Astrocyte of the spinal cord (primary cell): ENCODE results near the gene CYLC2.

Experiments
- DNase-seq: peaks from one replicate; pipeline ENCODE4 v3.0.0; 2011; ENCODE audit warnings: low read depth, low spot score
- H3K4me3 ChIP-seq: 2 replicates; pipeline ENCODE4 v1.5.1; 2011; ENCODE audit warnings: low read depth, mild to moderate bottlenecking, low read length, moderate library complexity
- CTCF ChIP-seq: IDR thresholded peaks from 2 replicates; pipeline ENCODE4 v1.5.1; 2012; ENCODE audit warnings: low read depth, mild to moderate bottlenecking, low read length, inconsistent platforms
- in situ Hi-C: cut with HindIII; loops from 2 replicates; pipeline ENCODE4 v1.10.0; 2017; ENCODE audit warnings: low sequenced_read_pairs

CYLC2 gene

GRCh38 chr9:102985162-102985895, 9.8 kb upstream of the CYLC2 start:
- TF ChIP-seq CTCF = no peak
- no peak overlapping the region for H3K4me3 ChIP-seq
- no peak for DNase-seq
- in situ Hi-C loops = no loop called here

GRCh38 chr9:102986425-102986824, 8.7 kb upstream of the CYLC2 start:
- no peak for DNase-seq
- no peak for TF ChIP-seq CTCF
- H3K4me3 ChIP-seq = no peak overlapping the region
- in situ Hi-C loops = no loop called here

- no peak for DNase-seq
- in situ Hi-C loops = no loop called here
- no peak overlapping the region for H3K4me3 ChIP-seq
These were observed 8.6 kb downstream of the CYLC2 start for GRCh38 chr9:103003689-103004088.

GRCh38 chr9:103014242-103014641, 19.1 kb downstream of the CYLC2 start:
- no peak for TF ChIP-seq CTCF
- H3K4me3 ChIP-seq = no peak overlapping the region
- no peak for DNase-seq
- in situ Hi-C loops = no loop called here

More at GRCh38 chr9:103003689-103004088, 8.6 kb downstream of the CYLC2 start:
- TF ChIP-seq CTCF = no peak

- in situ Hi-C loops = no loop called here
- DNase-seq = no peak
- no peak for TF ChIP-seq CTCF
These were observed 30.7 kb downstream of the CYLC2 start for GRCh38 chr9:103025796-103026195.

GRCh38 chr9:103037508-103038477, 42.7 kb downstream of the CYLC2 start:
- TF ChIP-seq CTCF = no peak
- peak; percentile 59 for DNase-seq

More at GRCh38 chr9:103025796-103026195, 30.7 kb downstream of the CYLC2 start:
- no peak overlapping the region for H3K4me3 ChIP-seq

More at GRCh38 chr9:103037508-103038477, 42.7 kb downstream of the CYLC2 start:
- in situ Hi-C loops = no loop called here
- H3K4me3 ChIP-seq = no peak overlapping the region
